HepG2 (cell line): ENCODE data around the gene HAX1. TPM values are rescaled to one million over a fixed set of nuclear protein-coding genes. Genes with fewer than 3 reads are reported as not detected.

Experiments used
- ATAC-seq: fragments of 200-7000 bp; cut with Tn5 transposase; 3 replicates; pipeline ENCODE4 v1.9.1; 2020; ENCODE audit warnings: mild to moderate bottlenecking, moderate library complexity
- BruUV-seq: library from RNA; stranded (reverse); fragments of 400-500 nt; replicated peaks from 2 replicates; lab custom pipeline; 2021; lab: Mats Ljungman, UMichigan
- CTCF ChIA-PET: fragments of 300-600 bp; formaldehyde crosslinking; extraction: SDS; loops from one replicate; lab custom pipeline; 2021; ENCODE audit warnings: low total read pairs, inconsistent platforms, low intra/inter-chr PET ratio; lab: Yijun Ruan, JAX
- POLR2A ChIA-PET: fragments of 350-600 bp; sonication (Branson Sonifier 250); formaldehyde crosslinking; loops from one replicate; lab custom pipeline; 2020; ENCODE audit warnings: antibody characterized with exemption, inconsistent platforms; lab: Yijun Ruan, JAX
- DNase-seq: peaks from one replicate; pipeline ENCODE4 v3.0.0-alpha.2; 2015; ENCODE audit warnings: low spot score
- FAIRE-seq: peaks from 3 replicates; lab custom pipeline; 2011; peaks lifted over from hg19 to GRCh38; lab: Jason Lieb, UNC
- H2AFZ ChIP-seq: one replicate; pipeline ENCODE4 v1.6.1; 2011; ENCODE audit warnings: low read length, inconsistent platforms
- H3K27ac ChIP-seq: fragments of 300-600 bp; 3 replicates; pipeline ENCODE4 v1.8.0; 2011; ENCODE audit warnings: mixed run types, mild to moderate bottlenecking, mixed read lengths, low read length, inconsistent platforms; ENCODE audit not compliant: insufficient read depth; ENCODE audit errors: extremely low read length
- H3K27me3 ChIP-seq, 2 experiments: fragments of 200-600 bp in 1 of 2; 2 replicates in 1 of 2; 3 replicates in 1 of 2; pipeline versions ENCODE4 v1.6.0 to v1.8.0; 2011; ENCODE audit warnings: low read length in 2 of 2, mild to moderate bottlenecking in 2 of 2, moderate library complexity in 2 of 2, inconsistent platforms in 1 of 2; ENCODE audit not compliant: insufficient read depth in 2 of 2, control insufficient read depth in 1 of 2
- H3K36me3 ChIP-seq, 2 experiments: fragments of 200-600 bp in 1 of 2; replicated peaks in 1 of 2; 2 replicates in 1 of 2; 3 replicates in 1 of 2; pipeline versions ENCODE4 v1.5.1 to v1.8.0; 2011; ENCODE audit warnings: low read length in 2 of 2, inconsistent platforms in 1 of 2; ENCODE audit not compliant: insufficient read depth in 2 of 2, control insufficient read depth in 1 of 2
- H3K4me1 ChIP-seq: 2 replicates; pipeline ENCODE4 v1.5.1; 2012; ENCODE audit warnings: low read length, inconsistent platforms; ENCODE audit not compliant: insufficient read depth
- H3K4me2 ChIP-seq: 2 replicates; pipeline ENCODE4 v1.6.0; 2011; ENCODE audit warnings: low read depth, low read length, inconsistent platforms
- H3K4me3 ChIP-seq, 3 experiments: fragments of 200-600 bp in 1 of 3; sonication (generic), shearing (Covaris generic) in 1 of 3; replicated peaks in 1 of 3; 2 replicates each; pipeline ENCODE4 v1.5.1; 2011 to 2016; ENCODE audit warnings: low read length in 3 of 3, inconsistent platforms in 2 of 3, low read depth in 2 of 3, mild to moderate bottlenecking in 2 of 3, control low read depth in 1 of 3, mixed read lengths in 1 of 3; ENCODE audit not compliant: insufficient read depth in 1 of 3
- H3K79me2 ChIP-seq: one replicate; pipeline ENCODE4 v1.6.1; 2011; ENCODE audit warnings: low read length, inconsistent platforms; ENCODE audit not compliant: insufficient read depth
- H3K9ac ChIP-seq: 2 replicates; pipeline ENCODE4 v1.6.0; 2011; ENCODE audit warnings: mild to moderate bottlenecking, low read depth, low read length, inconsistent platforms; ENCODE audit not compliant: insufficient read depth
- H3K9me3 ChIP-seq: 2 replicates; pipeline ENCODE4 v1.5.1; 2012; ENCODE audit warnings: mild to moderate bottlenecking, low read length
- H4K20me1 ChIP-seq: 2 replicates; pipeline ENCODE4 v1.6.0; 2011; ENCODE audit warnings: inconsistent platforms, mild to moderate bottlenecking, low read length, moderate library complexity; ENCODE audit not compliant: insufficient read depth
- RBM22 ChIP-seq: fragments of 200-400 bp; formaldehyde crosslinking; optimal IDR thresholded peaks from 2 replicates; pipeline ENCODE3; 2017; ENCODE audit warnings: mild to moderate bottlenecking, low read length, moderate library complexity
- U2AF1 ChIP-seq: fragments of 200-400 bp; formaldehyde crosslinking; optimal IDR thresholded peaks from 2 replicates; pipeline ENCODE3; 2017; ENCODE audit warnings: mild to moderate bottlenecking, low read depth, low read length
- ZFX ChIP-seq: sonication (generic); formaldehyde crosslinking; IDR thresholded peaks from 2 replicates; pipeline ENCODE4 v1.4.0; 2020; ENCODE audit warnings: mild to moderate bottlenecking, low read depth, missing genetic modification reagents, moderate library complexity
- ZFY ChIP-seq: sonication (generic); formaldehyde crosslinking; IDR thresholded peaks from 2 replicates; pipeline ENCODE4 v1.4.0; 2020; ENCODE audit warnings: missing genetic modification reagents
- ZNF577 ChIP-seq: sonication (generic); formaldehyde crosslinking; IDR thresholded peaks from 2 replicates; pipeline ENCODE4 v1.4.0; 2020; ENCODE audit warnings: mild to moderate bottlenecking, low read depth, missing genetic modification reagents, borderline replicate concordance
- ZNF782 ChIP-seq: sonication (generic); formaldehyde crosslinking; IDR thresholded peaks from 2 replicates; pipeline ENCODE4 v1.4.0; 2020; ENCODE audit warnings: missing genetic modification reagents, mild to moderate bottlenecking, borderline replicate concordance
- WGBS: methylation state at CpG from one replicate; pipeline ENCODE4 v1.1.6; 2017; ENCODE audit warnings: low lambda C conversion rate; 5-methylcytosine and 5-hydroxymethylcytosine counted together
- in situ Hi-C: cut with HindIII; loops from 2 replicates; pipeline ENCODE4 v1.10.0; 2017; ENCODE audit warnings: low pct_unique_long_range_greater_than_20kb; ENCODE audit not compliant: extremely low pct_ligation_motif_present
- intact Hi-C: fragments of 100-400 bp; cut with micrococcal nuclease; formaldehyde crosslinking; loops from one replicate; pipeline ENCODE4 v1.10.0; 2022; ENCODE audit not compliant: unreplicated experiment
- polyA plus RNA-seq, 8 experiments: library from polyadenylated mRNA; depleted of rRNA in 3 of 8; stranded (reverse) in 7 of 8; unstranded in 1 of 8; fragments of >200 nt; fragmentation: Illumina TruSeq in 4 of 8; extraction: Trizol in 4 of 8; gene quantifications; 2 replicates each; pipeline versions ENCODE4 v1.2.1 to v1.2.3, GENCODE V29; 2011 to 2016; ENCODE audit warnings: low read depth in 4 of 8, missing spikeins in 1 of 8, mixed read lengths in 1 of 8; ENCODE audit not compliant: insufficient read depth in 1 of 8
- total RNA-seq, 5 experiments: library from RNA; depleted of rRNA; stranded (reverse); fragments of >200 nt; fragmentation: Illumina TruSeq; extraction: Trizol; gene quantifications; 2 replicates each; pipeline ENCODE4 v1.2.3, GENCODE V29; 2016; ENCODE audit warnings: low read depth in 1 of 5
- TF ChIP-seq, protein P1 (sequence below): sonication (generic); formaldehyde crosslinking; IDR thresholded peaks from 2 replicates; pipeline ENCODE4 v1.8.0; 2022; ENCODE audit warnings: low read depth, missing genetic modification reagents

HAX1 gene
- total and polyA plus RNA-seq, 2 of the 13 experiments (the other 11 are each of a cell fraction or from before 2014, with no cell fraction given), result 89.2 to 128 TPM

DNA sequence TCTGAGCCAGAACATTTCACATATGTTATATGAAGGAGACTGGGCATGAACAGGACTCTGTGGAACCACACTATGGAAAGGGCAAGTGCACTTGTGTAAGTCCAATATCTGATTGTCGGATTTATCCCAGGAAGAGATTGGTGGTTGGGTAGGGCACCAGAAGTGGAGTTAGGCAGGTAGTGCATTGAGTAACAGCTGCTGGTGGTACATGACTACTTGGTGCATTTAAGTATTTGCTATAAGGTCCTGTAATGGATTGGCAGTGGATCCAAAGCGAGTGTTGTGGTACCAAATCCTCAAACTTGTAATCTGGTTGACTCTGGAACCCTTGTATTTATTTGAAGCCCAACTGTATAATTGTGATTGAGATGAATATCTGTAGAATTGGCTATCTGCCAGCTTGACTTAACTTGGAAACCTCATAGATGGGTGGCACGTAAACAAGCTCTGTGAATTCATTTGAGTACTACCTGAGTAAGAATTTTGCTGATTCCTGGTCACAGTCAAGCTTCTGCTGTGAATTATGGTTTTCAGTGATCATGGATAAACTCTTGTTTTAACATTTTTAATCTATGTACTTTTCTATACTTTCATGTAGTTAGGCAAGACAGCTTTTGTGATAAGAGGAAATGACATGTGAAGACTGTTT lies 30.6 kb upstream of the HAX1 start:
- DNase-seq (no peak), FAIRE-seq (no peak), ATAC-seq (no peak)
- Histone ChIP-seq H3K9ac (no peak overlapping the region), H3K79me2 (peaks cover 29% of the 10 kb centered on the region), H3K36me3 (peaks cover 31 to 78% of the 10 kb centered on the region in 2 experiments), H3K4me2 (no peak overlapping the region), H4K20me1 (0 out of 2 replicates have a peak, but pooled peaks cover 4% of the 10 kb centered on the region), H3K9me3 (no peaks in the 10 kb centered on the region), H3K4me1 (peaks cover 39% of the 10 kb centered on the region), H3K27me3 (no peaks in the 10 kb centered on the region), H3K4me3 (no peak overlapping the region), H2AFZ (no peak overlapping the region), H3K27ac (no peak overlapping the region)
- intact Hi-C loops, result no loop called here
- ChIA-PET CTCF (no interaction called here), POLR2A (interaction anchor here (1.0 kb wide), 1 partner anchor 21 kb away, joined by 3 read pairs; the partner anchor contains the start of gene UBAP2L)
- in situ Hi-C loops, result no loop called here
- WGBS, result 100% methylated on average over 3 of the region's 3 CpGs
- no TSS peak for BruUV-seq
- TF ChIP-seq, protein P1, sequence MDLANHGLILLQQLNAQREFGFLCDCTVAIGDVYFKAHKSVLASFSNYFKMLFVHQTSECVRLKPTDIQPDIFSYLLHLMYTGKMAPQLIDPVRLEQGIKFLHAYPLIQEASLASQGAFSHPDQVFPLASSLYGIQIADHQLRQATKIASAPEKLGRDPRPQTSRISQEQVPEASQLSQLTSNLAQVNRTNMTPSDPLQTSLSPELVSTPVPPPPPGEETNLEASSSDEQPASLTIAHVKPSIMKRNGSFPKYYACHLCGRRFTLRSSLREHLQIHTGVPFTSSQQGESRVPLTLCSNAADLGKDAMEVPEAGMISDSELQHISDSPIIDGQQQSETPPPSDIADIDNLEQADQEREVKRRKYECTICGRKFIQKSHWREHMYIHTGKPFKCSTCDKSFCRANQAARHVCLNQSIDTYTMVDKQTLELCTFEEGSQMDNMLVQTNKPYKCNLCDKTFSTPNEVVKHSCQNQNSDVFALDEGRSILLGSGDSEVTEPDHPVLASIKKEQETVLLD, result no peak
- TF ChIP-seq ZNF577 (no peak), ZFX (no peak), RBM22 (peak; percentile 53)

DNA sequence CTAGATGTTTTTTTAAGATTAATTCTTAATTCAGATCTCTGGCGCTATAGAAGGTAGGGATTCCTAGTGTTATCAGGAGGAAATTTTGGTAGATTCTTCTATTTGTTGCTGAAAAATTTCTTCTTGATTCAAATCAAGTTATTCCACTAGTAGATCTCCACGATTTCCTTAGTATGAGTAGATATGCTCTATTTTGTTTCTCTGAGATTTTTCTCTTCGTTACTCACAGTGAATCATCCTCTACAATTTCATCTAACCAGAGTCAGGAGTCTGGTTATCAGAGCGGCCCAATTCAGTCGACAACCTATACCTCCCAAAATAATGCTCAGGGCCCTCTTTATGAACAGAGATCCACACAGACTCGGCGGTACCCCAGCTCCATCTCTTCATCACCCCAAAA lies 18.8 kb upstream of the HAX1 start:
- Histone ChIP-seq H3K27me3 (no peaks in the 10 kb centered on the region), H3K27ac (no peak overlapping the region), H3K4me2 (no peak overlapping the region), H3K79me2 (no peaks in the 10 kb centered on the region), H3K9ac (no peak overlapping the region), H2AFZ (no peak overlapping the region), H3K36me3 (peaks cover 42 to 98% of the 10 kb centered on the region in 2 experiments), H3K4me3 (no peak overlapping the region), H3K4me1 (no peaks in the 10 kb centered on the region), H4K20me1 (no peaks in the 10 kb centered on the region), H3K9me3 (no peaks in the 10 kb centered on the region)
- in situ Hi-C loops (no loop called here), intact Hi-C loops (no loop called here)
- no peak for ATAC-seq
- DNase-seq, result no peak
- TF ChIP-seq U2AF1, result no peak
- no peak for TF ChIP-seq ZFY (CRISPR knock-in tag)
- no peak for TF ChIP-seq ZNF782
- CTCF ChIA-PET, result no interaction called here
- WGBS, result 96% methylated on average over 7 of the region's 7 CpGs
- FAIRE-seq, result no peak
- BruUV-seq, result no TSS peak
- POLR2A ChIA-PET, result no interaction called here
